CD14-positive monocyte (primary cell): ENCODE measurements around the gene MDP1. TPM values are rescaled to one million over a fixed set of nuclear protein-coding genes. Genes with fewer than 3 reads are reported as not detected.

Experiments
- DNase-seq, 3 donors: peaks; one replicate each; pipeline ENCODE4 v3.0.0-alpha.2; 2011 to 2022
- H2AFZ ChIP-seq: 2 replicates; pipeline ENCODE4 v1.6.0; 2012; ENCODE audit warnings: mild to moderate bottlenecking, low read depth, low read length, inconsistent platforms; ENCODE audit not compliant: insufficient read depth, poor library complexity, severe bottlenecking
- H3K27ac ChIP-seq, 2 donors: 1 replicate in 1 of 2; 2 replicates in 1 of 2; pipeline ENCODE4 v1.5.1; 2012 to 2013; ENCODE audit warnings: low read length in 2 of 2, control low read depth in 1 of 2, inconsistent platforms in 1 of 2, low read depth in 1 of 2, mild to moderate bottlenecking in 1 of 2
- H3K27me3 ChIP-seq, 2 donors: one replicate each; pipeline versions ENCODE4 v1.6.0 to v1.6.1; 2011 to 2013; ENCODE audit warnings: low read length in 2 of 2; ENCODE audit not compliant: control insufficient read depth in 2 of 2, insufficient read depth in 2 of 2
- H3K36me3 ChIP-seq, 2 donors: replicated peaks in 1 of 2; 1 replicate in 1 of 2; 2 replicates in 1 of 2; pipeline versions ENCODE4 v1.5.1 to v1.6.1; 2012 to 2013; ENCODE audit warnings: low read length in 2 of 2, control low read depth in 1 of 2, inconsistent platforms in 1 of 2, mild to moderate bottlenecking in 1 of 2; ENCODE audit not compliant: insufficient read depth in 2 of 2, control insufficient read depth in 1 of 2
- H3K4me1 ChIP-seq, 2 donors: 1 replicate in 1 of 2; 2 replicates in 1 of 2; pipeline versions ENCODE4 v1.5.1 to v1.6.1; 2012 to 2013; ENCODE audit warnings: low read length in 2 of 2, control low read depth in 1 of 2, inconsistent platforms in 1 of 2, mild to moderate bottlenecking in 1 of 2, moderate library complexity in 1 of 2; ENCODE audit not compliant: insufficient read depth in 2 of 2, control insufficient read depth in 1 of 2
- H3K4me2 ChIP-seq: replicated peaks from 2 replicates; pipeline ENCODE3; 2012; ENCODE audit warnings: low read length, moderate library complexity, mild to moderate bottlenecking; ENCODE audit not compliant: poor library complexity, severe bottlenecking; ENCODE audit errors: extremely low read depth
- H3K4me3 ChIP-seq, 3 experiments: fragments of 200-600 bp in 1 of 3; sonication (generic) in 1 of 3; replicated peaks in 1 of 3; 1 replicate in 2 of 3; 2 replicates in 1 of 3; pipeline ENCODE4 v1.5.1; 2011 to 2013; ENCODE audit warnings: low read length in 3 of 3, mild to moderate bottlenecking in 3 of 3, control low read depth in 2 of 3, low read depth in 2 of 3, inconsistent platforms in 1 of 3, moderate library complexity in 1 of 3
- H3K79me2 ChIP-seq: 2 replicates; pipeline ENCODE4 v1.6.0; 2012; ENCODE audit warnings: mild to moderate bottlenecking, control low read depth, inconsistent platforms, low read length, moderate library complexity; ENCODE audit not compliant: insufficient read depth
- H3K9ac ChIP-seq: 2 replicates; pipeline ENCODE4 v1.6.0; 2017; ENCODE audit warnings: low read length, mild to moderate bottlenecking; ENCODE audit not compliant: insufficient read depth, poor library complexity, severe bottlenecking
- H3K9me3 ChIP-seq, 2 donors: replicated peaks in 1 of 2; 1 replicate in 1 of 2; 2 replicates in 1 of 2; pipeline versions ENCODE4 v1.5.1 to v1.6.1; 2012 to 2013; ENCODE audit warnings: low read length in 2 of 2, control low read depth in 1 of 2; ENCODE audit not compliant: control insufficient read depth in 1 of 2, insufficient read depth in 1 of 2
- H4K20me1 ChIP-seq: 2 replicates; pipeline ENCODE4 v1.6.0; 2012; ENCODE audit warnings: mild to moderate bottlenecking, low read length, control low read depth, moderate library complexity; ENCODE audit not compliant: insufficient read depth
- H3K27ac Mint-ChIP-seq, 7 donors: one replicate each; pipeline ENCODE4 v1.8.0; 2020; ENCODE audit warnings: mild to moderate bottlenecking in 7 of 7, mixed read lengths in 7 of 7, moderate library complexity in 6 of 7, inconsistent platforms in 2 of 7
- H3K27me3 Mint-ChIP-seq, 3 donors: one replicate each; pipeline ENCODE4 v1.8.0; 2021 to 2022; ENCODE audit warnings: low read depth in 3 of 3, mild to moderate bottlenecking in 3 of 3, mixed read lengths in 3 of 3, moderate library complexity in 3 of 3, inconsistent platforms in 1 of 3
- H3K36me3 Mint-ChIP-seq, 2 donors: one replicate each; pipeline ENCODE4 v1.8.0; 2020; ENCODE audit warnings: mixed read lengths in 2 of 2, inconsistent platforms in 1 of 2, mild to moderate bottlenecking in 1 of 2
- H3K4me1 Mint-ChIP-seq: one replicate; pipeline ENCODE4 v1.8.0; 2020; ENCODE audit warnings: mild to moderate bottlenecking, mixed read lengths
- H3K4me3 Mint-ChIP-seq, 2 donors: one replicate each; pipeline ENCODE4 v1.8.0; 2020; ENCODE audit warnings: mild to moderate bottlenecking in 2 of 2, mixed read lengths in 2 of 2, moderate library complexity in 1 of 2
- H3K9me3 Mint-ChIP-seq, 7 donors: one replicate each; pipeline ENCODE4 v1.8.0; 2020 to 2022; ENCODE audit warnings: mixed read lengths in 7 of 7, mild to moderate bottlenecking in 6 of 7, moderate library complexity in 6 of 7, inconsistent platforms in 2 of 7
- CTCF ChIP-seq: fragments of 200-600 bp; IDR thresholded peaks from one replicate; pipeline ENCODE4 v1.8.0; 2022; ENCODE audit warnings: antibody characterized with exemption, mild to moderate bottlenecking
- WGBS: methylation state at CpG from one replicate; pipeline ENCODE4 v1.1.5; 2013; ENCODE audit warnings: missing lambda C conversion rate; ENCODE audit not compliant: insufficient coverage; 5-methylcytosine and 5-hydroxymethylcytosine counted together
- intact Hi-C, 2 donors: fragments of 100-400 bp; cut with micrococcal nuclease; formaldehyde crosslinking; loops; one replicate each; pipeline versions ENCODE4 v1.15.0 to v1.15.1; 2023
- polyA plus RNA-seq, 3 donors: library from polyadenylated mRNA; depleted of rRNA in 1 of 3; unstranded in 2 of 3; stranded (reverse) in 1 of 3; fragments of 300-500 nt in 2 of 3; fragments of >200 nt in 1 of 3; fragmentation: Illumina TruSeq in 2 of 3; gene quantifications; 1 replicate in 2 of 3; 2 replicates in 1 of 3; pipeline ENCODE4 v1.2.3, GENCODE V29; 2012 to 2021

MDP1 gene
- polyA plus RNA-seq, 3 donors = 17.5 to 49.6 (median 37.5) TPM

DNA sequence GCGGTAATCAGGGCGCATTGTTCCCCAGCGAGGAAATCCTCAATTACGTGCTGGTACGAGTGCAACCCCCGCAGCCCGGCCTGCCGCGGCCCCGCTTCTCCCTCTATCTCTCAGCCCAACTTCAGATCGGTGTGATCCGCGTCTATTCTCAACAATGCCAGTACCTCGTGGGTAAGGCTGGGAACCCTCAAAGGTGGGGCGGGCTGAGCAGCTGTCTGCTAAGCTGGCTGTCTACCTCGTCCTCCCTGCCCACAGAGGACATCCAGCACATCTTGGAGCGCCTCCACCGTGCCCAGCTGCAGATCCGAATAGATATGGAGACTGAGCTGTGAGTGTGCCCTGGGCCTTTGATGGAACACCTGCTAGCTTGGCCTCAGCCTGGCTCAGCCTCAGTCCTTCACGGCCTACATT lies 43.0 kb downstream of the MDP1 start:
- Histone ChIP-seq H3K4me1 (peaks cover 22 to 31% of the 10 kb centered on the region in 2 donors), H4K20me1 (peaks cover 28% of the 10 kb centered on the region), H3K4me2 (no peak overlapping the region), H2AFZ (no peak overlapping the region), H3K4me3 (peak overlapping the region in 1 of 3 experiments; percentile 68), H3K27ac (no peak overlapping the region), H3K79me2 (no peaks in the 10 kb centered on the region), H3K9ac (no peak overlapping the region), H3K27me3 (no peaks in the 10 kb centered on the region), H3K9me3 (no peaks in the 10 kb centered on the region), H3K36me3 (peaks cover 36 to 62% of the 10 kb centered on the region in 2 donors)
- no peak overlapping the region for H3K4me3 Mint-ChIP-seq
- H3K27me3 Mint-ChIP-seq = peaks cover 10 to 19% (median 16%) of the 10 kb centered on the region in 3 donors
- no peak for DNase-seq
- intact Hi-C loops = no loop called here
- H3K9me3 Mint-ChIP-seq = peaks cover 0 to 2% (median 0%) of the 10 kb centered on the region in 7 donors
- H3K36me3 Mint-ChIP-seq = peaks cover 62 to 79% of the 10 kb centered on the region in 2 donors
- no peak for TF ChIP-seq CTCF
- 64% methylated on average over 15 of the region's 20 CpGs for WGBS
- peaks cover 31% of the 10 kb centered on the region for H3K4me1 Mint-ChIP-seq
- H3K27ac Mint-ChIP-seq = peak overlapping the region in 1 of 7 donors; percentile 37

DNA sequence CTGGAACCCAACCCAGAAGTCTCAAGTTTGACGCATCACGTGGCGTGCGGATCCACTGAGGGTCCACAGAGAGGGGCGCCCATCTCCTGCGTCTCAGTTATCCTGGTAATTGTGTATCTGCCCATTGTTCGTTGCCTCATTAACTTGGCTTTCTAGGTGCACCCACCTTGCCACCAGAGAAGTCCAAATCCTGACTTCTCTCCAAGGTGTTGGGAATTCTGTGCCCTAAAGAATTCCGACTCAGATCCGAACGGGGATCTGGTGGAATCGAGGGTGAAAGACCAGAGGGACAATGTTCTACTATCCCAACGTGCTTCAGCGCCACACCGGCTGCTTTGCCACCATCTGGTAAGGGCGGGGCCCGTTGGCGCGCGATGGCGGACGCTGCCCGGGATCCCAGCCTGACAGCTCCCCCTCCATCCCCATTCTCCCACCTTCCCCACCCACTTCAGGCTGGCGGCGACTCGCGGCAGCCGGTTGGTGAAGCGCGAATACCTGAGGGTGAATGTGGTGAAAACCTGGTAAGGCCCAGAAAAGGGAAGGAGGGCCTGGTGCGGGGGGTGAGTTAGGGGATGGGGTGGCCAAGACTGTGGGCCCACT lies 43.5 kb downstream of the MDP1 start:
- peak overlapping the region; percentile 71 for H3K4me2 ChIP-seq
- H3K9me3 Mint-ChIP-seq = peaks cover 0 to 2% (median 0%) of the 10 kb centered on the region in 7 donors
- H3K9ac ChIP-seq = peak overlapping the region; percentile 17
- 10% methylated on average over 15 of the region's 30 CpGs for WGBS
- peak overlapping the region; percentile 59 to 75 for H3K4me3 Mint-ChIP-seq
- no peaks in the 10 kb centered on the region for H3K79me2 ChIP-seq
- no peak for DNase-seq
- peaks cover 33% of the 10 kb centered on the region for H4K20me1 ChIP-seq
- H3K27me3 Mint-ChIP-seq = peaks cover 10 to 19% (median 16%) of the 10 kb centered on the region in 3 donors
- no peak overlapping the region for H3K27ac ChIP-seq
- no peaks in the 10 kb centered on the region for H3K9me3 ChIP-seq
- H3K4me1 Mint-ChIP-seq = peaks cover 35% of the 10 kb centered on the region
- H3K36me3 ChIP-seq = peaks cover 36 to 62% of the 10 kb centered on the region in 2 donors
- no peaks in the 10 kb centered on the region for H3K27me3 ChIP-seq
- no peak for TF ChIP-seq CTCF
- H3K36me3 Mint-ChIP-seq = peaks cover 62 to 79% of the 10 kb centered on the region in 2 donors
- H3K4me1 ChIP-seq = peaks cover 26 to 34% of the 10 kb centered on the region in 2 donors
- H3K4me3 ChIP-seq = peak overlapping the region in 1 of 3 experiments; percentile 68
- intact Hi-C loops = no loop called here
- H3K27ac Mint-ChIP-seq = peak overlapping the region in 1 of 7 donors; percentile 68
- H2AFZ ChIP-seq = peak overlapping the region; percentile 46
